Activated T-cell treated with anti-CD3 and anti-CD28 coated beads, Interleukin-2, amount 50 U/mL, for 48 hours (primary cell): ENCODE data around the gene PRPF6.
A peak's percentile ranks its signal among the peaks of the same experiment; 100 is the strongest.

Experiments used
- DNase-seq, 2 experiments: peaks; one replicate each; pipeline ENCODE4 v3.0.0-alpha.2; 2020

PRPF6 gene

GRCh38 chr20:64021124-64021975 lies 40.4 kb downstream of the PRPF6 start:
- DNase-seq: no peak

GRCh38 chr20:64022671-64023360 lies 41.9 kb downstream of the PRPF6 start:
- no peak for DNase-seq

DNA sequence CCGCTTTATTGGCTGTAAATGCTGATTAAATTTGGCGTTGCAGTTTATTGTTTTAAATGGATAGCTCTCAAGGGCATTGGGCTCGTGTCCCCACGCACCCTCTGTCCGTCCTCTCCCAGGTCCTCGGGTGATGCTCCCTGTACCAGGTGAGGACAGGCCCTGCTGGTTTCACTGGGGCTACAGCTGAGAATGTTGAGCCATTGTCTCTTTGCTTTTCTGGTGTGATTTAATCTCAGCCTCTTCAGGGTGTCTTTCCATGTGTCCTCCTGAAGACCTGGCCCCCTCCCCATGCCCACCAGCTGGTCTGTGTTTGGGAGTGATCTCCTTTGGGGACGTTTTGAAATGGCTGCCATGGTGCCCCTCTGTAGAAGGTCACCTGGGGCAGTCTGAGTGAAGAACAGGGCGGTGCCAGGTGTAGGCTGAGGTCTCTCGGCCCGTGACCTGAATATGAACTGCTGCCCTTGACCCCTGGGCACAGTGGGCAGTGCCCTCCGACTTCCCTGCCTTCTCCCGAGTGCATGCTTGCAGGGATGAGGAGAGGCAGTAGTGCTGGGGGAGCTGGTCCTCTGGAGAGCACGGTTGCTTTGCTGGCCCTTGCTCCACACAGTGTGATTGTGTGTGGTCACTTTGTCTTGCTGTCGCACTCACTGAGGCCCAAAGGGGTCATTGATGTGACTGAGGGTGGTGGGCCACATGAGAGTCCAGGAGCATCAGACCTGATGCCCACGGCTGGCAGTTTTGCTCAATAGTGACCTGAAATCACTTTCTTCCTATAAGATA lies 42.6 kb downstream of the PRPF6 start:
- no peak for DNase-seq

- no peak for DNase-seq
Measured at GRCh38 chr20:64024141-64024990, 43.4 kb downstream of the PRPF6 start.

GRCh38 chr20:64025101-64025825 lies 44.3 kb downstream of the PRPF6 start:
- no peak for DNase-seq

- DNase-seq: no peak
Measured at GRCh38 chr20:64025826-64026412, 45.0 kb downstream of the PRPF6 start.

DNA sequence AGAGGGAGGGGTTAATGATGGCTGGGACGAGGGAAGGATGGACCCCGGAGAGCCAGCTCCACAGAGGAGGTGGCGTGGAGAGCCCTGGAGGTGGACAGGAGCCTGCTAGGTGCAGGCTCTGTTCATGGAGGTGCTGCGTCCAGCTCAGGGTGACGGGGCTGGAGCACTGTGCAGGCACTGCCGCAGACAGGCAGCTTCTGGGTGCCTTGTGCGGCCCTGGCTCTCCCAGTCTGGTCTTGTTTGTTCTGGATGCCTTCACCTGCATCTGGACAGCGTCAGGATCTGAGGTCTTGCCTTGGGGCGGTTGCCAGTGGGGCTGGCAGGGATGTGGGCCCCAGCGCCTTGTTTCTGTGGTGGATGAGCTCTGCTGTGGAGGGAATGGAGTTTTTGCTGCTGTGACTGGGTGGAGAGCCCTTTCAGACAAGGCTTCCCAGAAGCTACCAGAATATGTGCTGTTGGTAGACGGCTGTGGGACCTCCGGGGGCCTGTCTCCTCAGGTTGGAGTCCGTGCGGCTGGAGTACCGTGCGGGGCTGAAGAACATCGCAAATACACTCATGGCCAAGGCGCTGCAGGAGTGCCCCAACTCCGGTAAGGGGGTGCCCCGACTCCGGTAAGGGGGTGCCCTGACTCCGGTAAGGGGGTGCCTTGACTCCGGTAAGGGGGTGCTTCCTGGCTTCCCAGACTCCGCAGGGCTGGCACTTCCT lies 47.2 kb downstream of the PRPF6 start:
- no peak for DNase-seq

DNA sequence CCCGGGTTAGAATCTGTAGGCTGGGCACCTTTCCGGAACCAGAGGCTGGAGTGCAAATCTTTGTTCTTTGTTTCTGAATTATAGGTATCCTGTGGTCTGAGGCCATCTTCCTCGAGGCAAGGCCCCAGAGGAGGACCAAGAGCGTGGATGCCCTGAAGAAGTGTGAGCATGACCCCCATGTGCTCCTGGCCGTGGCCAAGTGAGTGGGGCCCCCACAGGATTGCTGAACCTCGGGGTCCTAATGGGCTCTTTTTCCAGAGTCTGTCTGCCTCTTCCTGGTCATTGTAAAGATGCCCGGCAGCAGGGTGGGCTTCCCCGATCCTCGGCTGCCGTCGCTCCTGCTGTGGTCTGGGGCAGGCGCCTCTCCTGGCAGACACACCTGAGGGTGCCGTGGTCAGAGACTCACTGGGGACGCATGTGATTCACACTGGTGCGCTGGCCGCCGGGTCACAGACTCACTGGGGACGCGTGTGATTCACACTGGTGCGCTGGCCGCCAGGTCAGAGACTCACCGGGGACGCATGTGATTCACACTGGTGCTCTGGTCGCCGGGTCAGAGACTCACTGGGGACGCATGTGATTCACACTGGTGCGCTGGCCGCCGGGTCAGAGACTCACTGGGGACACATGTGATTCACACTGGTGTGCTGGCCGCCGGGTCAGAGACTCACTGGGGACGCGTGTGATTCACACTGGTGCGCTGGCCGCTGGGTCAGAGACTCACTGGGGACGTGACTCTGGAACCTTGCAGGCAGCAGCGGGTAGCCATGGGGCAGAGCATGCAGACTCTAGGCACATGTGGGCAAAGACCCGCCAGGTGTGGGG lies 48.6 kb downstream of the PRPF6 start:
- DNase-seq: no peak

DNA sequence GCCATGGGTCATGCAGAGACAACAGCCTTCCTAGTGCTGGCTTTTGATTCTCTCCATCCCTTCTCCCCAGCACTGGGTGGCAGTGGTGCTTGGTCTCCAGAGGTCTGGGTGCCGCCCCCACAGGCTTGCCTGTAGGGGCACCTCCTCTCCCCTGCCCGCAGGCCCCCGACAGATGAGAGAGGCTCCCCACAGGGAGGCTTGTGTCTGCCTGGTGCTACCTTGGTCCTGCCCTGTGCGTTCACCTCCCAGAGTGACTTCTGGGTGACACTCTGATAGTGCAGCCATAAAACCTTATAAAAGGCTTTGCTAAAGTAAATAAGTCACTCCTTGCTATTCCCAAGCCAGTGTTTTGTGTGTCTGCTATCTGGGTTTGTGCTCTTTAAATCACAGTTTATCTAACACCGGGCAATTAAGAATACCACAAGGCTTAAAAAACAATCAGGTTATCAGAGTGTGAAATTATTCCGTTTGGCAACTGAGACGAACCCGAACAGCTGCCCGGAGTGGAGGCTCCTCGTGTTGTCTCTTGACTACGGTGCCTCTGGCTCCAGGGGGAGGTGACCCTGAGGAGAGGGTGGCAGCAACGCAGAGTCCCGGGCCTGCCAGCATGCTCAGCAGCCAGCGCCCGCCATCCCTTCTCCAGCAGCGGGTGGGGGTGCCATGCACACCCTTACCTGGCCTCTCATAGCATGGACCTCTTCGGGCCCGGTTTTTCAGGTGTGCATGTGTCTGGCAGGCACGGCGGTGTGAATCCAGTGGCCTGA lies 49.6 kb downstream of the PRPF6 start:
- DNase-seq: no peak

DNA sequence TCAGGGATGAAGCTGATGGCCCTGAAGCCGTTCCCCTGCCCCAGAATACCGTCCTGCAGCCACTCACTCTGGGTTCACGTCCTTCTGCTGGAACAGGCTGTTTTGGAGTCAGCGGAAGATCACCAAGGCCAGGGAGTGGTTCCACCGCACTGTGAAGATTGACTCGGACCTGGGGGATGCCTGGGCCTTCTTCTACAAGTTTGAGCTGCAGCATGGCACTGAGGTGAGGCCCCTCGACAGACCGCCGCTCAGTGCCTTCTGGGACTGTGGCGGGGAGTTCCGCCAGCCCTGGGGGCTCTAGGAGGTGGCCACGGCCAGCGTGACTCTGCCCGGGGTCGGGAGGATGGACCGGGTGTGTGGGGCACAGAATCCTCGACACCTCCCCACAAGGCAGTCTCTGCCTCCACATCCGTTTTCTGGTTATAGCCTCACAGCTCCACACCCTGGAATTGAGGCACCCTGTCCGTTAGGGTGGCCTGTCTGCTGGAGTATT lies 50.9 kb downstream of the PRPF6 start:
- DNase-seq: no peak

DNA sequence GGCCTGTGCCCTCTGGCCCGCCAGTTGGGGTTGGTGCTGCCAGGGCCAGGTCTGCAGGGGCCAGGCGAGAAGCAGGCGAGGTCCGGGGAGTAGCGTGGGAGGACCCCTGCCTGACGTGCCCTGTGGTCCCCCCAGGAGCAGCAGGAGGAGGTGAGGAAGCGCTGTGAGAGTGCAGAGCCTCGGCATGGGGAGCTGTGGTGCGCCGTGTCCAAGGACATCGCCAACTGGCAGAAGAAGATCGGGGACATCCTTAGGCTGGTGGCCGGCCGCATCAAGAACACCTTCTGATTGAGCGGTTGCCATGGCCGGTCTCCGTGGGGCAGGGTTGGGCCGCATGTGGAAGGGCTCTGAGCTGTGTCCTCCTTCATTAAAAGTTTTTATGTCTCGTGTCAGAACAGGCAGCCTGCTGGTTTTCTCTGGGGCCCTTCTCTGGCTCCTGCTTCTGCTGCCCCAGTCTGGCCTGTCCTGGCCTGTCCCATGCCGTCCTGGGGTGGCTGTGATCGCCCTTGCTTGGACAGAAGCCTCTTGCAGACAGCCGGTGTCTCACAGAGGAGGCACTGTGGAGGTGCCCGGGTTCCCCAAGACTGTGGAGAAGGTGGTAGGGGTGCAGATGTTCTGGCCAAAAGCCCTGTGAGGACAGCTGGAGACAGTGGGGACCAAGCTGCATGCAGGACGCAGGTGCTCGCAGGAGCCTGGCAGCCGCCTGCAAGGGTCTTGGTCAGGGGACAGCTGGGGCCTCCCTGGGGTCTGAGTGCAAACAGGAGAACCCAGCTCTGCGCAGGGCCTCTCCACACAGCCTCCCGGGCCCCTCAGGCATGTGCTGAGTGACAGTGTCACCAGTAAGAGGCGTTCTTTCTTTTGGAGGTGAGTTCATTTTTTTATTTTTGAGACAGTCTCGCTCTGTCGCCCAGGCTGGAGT lies 52.0 kb downstream of the PRPF6 start:
- no peak for DNase-seq

DNA sequence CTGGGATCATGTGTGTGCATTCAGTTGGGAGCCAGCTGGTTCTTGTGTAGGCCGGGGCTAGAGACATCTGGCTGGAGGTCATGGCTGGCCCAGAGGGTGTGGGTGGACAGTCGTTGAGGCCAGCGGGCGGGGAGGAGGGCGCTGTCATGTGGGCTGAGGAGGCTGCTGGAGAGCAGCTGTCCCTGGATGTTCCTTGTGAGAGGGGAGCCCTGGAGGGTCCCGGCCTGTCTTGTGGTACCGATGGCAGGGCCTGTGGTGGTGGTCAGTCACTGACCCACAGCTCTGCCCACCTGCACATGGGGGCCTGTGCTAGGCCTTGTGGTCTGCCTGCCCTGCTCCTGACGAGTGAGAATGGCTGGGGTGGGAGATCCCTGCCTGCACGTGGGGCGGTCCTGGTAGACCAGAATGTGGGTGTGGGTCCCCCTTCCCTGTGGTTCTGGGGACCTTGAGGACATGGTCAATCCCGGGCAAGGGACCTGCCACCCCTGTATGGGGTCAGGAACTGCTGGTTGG lies 53.1 kb downstream of the PRPF6 start:
- DNase-seq: no peak

DNA sequence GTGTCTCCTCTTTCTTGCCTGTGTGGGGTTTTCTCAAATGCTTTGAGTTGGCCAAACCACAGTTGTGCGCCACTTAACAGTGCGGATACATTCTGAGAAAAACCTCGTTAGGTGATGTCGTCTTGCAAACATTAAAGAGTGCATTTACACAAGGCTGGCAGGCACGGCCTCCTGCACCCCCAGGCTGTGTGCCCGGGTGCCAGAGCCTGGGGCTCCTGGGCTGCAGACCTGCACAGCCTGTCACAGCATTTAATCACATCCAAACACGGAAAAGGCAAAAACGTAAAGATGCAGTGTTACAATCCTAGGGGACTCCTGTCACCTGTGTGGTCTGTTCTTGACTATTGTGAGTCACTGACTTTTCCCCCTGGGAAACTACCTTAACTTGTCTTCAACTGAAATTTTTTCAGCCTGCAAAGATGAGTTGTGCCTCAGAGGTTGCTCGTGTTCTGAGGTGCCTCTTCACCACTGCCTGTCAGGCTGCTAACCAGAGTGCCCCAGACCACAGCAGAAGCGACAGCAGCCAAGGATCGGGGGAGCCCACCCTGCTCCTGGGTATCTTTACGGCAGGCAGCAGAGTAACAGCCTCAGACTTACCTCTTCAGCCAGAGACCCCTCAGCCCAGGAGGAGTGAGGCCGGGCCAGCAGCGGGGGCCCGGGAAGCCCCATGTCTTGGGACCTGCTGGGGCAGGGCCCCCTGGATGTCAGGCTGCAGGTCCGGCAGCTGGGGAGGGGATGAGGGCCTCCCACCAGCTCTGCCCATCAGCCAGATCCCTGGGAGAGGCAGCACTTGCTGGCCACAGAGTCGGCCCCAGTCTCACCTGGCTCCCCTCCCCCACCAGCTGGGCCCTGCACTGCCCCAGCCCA lies 54.4 kb downstream of the PRPF6 start:
- DNase-seq: peak; percentile 72 to 73

- DNase-seq: no peak
Measured at GRCh38 chr20:64035933-64036345, 55.0 kb downstream of the PRPF6 start, which contains the start of gene C20orf204. TSS of gene C20orf204 (plus strand) at chr20:64036182. CDS start at chr20:64036324, 142 bp downstream.

- peak; percentile 51 to 59 for DNase-seq
Measured at GRCh38 chr20:64036346-64037198, 55.6 kb downstream of the PRPF6 start.

DNA sequence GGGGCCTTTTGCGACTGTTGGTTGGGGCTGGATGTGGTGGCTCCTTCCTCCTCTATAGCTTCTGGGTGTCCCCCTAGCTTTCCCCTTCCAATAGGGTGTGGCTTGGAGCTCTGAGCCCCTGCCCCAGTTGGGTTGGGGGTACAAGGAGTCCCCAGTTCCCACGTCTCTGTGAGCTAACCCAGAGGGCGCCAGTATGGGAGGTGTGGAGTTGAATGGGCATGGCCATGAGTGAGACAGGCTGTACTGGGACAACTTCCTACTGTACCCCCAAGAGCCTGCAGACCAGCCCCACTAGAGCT lies 56.2 kb downstream of the PRPF6 start:
- no peak for DNase-seq
